GM23248 (cell line): ENCODE results near the gene ZSWIM6. TPM values are rescaled to one million over a fixed set of nuclear protein-coding genes. Genes with fewer than 3 reads are reported as not detected.

Experiments
- DNase-seq: peaks from one replicate; pipeline ENCODE4 v3.0.0-alpha.2; 2015
- H2AFZ ChIP-seq: fragments of 200-600 bp; sonication (generic); 2 replicates; pipeline ENCODE4 v1.6.1; 2016; ENCODE audit warnings: antibody characterized with exemption
- H3F3A ChIP-seq: fragments of 200-600 bp; sonication (generic); 2 replicates; pipeline ENCODE4 v1.6.1; 2016; ENCODE audit warnings: mild to moderate bottlenecking, antibody characterized with exemption, mixed run types; ENCODE audit not compliant: insufficient read depth
- H3K27ac ChIP-seq: fragments of 200-600 bp; sonication (generic); 2 replicates; pipeline ENCODE4 v1.5.1; 2016; ENCODE audit warnings: mild to moderate bottlenecking
- H3K27me3 ChIP-seq: fragments of 200-600 bp; sonication (generic); replicated peaks from 2 replicates; pipeline ENCODE4 v1.6.1; 2016; ENCODE audit warnings: mild to moderate bottlenecking; ENCODE audit not compliant: insufficient read depth
- H3K36me3 ChIP-seq: fragments of 200-600 bp; sonication (generic); 2 replicates; pipeline ENCODE4 v1.6.1; 2016; ENCODE audit warnings: low read depth, mild to moderate bottlenecking
- H3K4me1 ChIP-seq: fragments of 200-600 bp; sonication (generic); 2 replicates; pipeline ENCODE4 v1.6.1; 2016; ENCODE audit warnings: mild to moderate bottlenecking; ENCODE audit not compliant: insufficient read depth
- H3K4me2 ChIP-seq: fragments of 200-600 bp; sonication (generic); one replicate; pipeline ENCODE4 v1.6.1; 2016; ENCODE audit warnings: mild to moderate bottlenecking; ENCODE audit not compliant: unreplicated experiment
- H3K4me3 ChIP-seq: fragments of 200-600 bp; sonication (generic); 2 replicates; pipeline ENCODE4 v1.5.1; 2016; ENCODE audit warnings: mild to moderate bottlenecking
- H3K79me2 ChIP-seq: fragments of 200-600 bp; sonication (generic); 2 replicates; pipeline ENCODE4 v1.6.1; 2016; ENCODE audit warnings: mild to moderate bottlenecking; ENCODE audit not compliant: insufficient read depth
- H3K9ac ChIP-seq: fragments of 200-600 bp; sonication (generic); 2 replicates; pipeline ENCODE4 v1.6.1; 2016; ENCODE audit warnings: mild to moderate bottlenecking
- H3K9me2 ChIP-seq: fragments of 200-600 bp; sonication (generic); 2 replicates; pipeline ENCODE4 v1.6.1; 2016; ENCODE audit warnings: mixed run types, mild to moderate bottlenecking, moderate library complexity; ENCODE audit not compliant: insufficient read depth
- H3K9me3 ChIP-seq: fragments of 200-600 bp; sonication (generic); one replicate; pipeline ENCODE4 v1.6.1; 2017; ENCODE audit warnings: low read depth
- H4K20me1 ChIP-seq: fragments of 200-600 bp; sonication (generic); 2 replicates; pipeline ENCODE4 v1.6.0; 2016; ENCODE audit not compliant: insufficient read depth
- EZH2 ChIP-seq: fragments of 200-600 bp; sonication (generic); IDR thresholded peaks from 2 replicates; pipeline ENCODE4 v1.6.1; 2018; ENCODE audit warnings: antibody characterized with exemption, mild to moderate bottlenecking; ENCODE audit not compliant: insufficient read depth, poor library complexity, severe bottlenecking
- EZH2phosphoT487 ChIP-seq: fragments of 200-600 bp; sonication (generic); IDR thresholded peaks from 2 replicates; pipeline ENCODE4 v1.6.1; 2018; ENCODE audit warnings: antibody characterized with exemption, moderate library complexity, mild to moderate bottlenecking, low read depth; ENCODE audit not compliant: insufficient read depth
- WGBS, 2 experiments: methylation state at CpG; one replicate each; pipeline ENCODE4 v1.1.6; 2015 to 2017; ENCODE audit warnings: low lambda C conversion rate in 2 of 2, low coverage in 1 of 2; ENCODE audit errors: missing lambda C conversion rate in 2 of 2; 5-methylcytosine and 5-hydroxymethylcytosine counted together
- in situ Hi-C: fragments of 300-500 bp; cut with MboI; formaldehyde crosslinking; loops from 2 replicates; pipeline ENCODE4 v1.15.0; 2020
- polyA plus RNA-seq: library from polyadenylated mRNA; unstranded; fragments of >200 nt; fragmentation: Nextera tagmentation; extraction: Ambion mirVana; gene quantifications from 2 replicates; pipeline ENCODE4 v1.2.1, GENCODE V29; 2016
- total RNA-seq: library from RNA; depleted of rRNA; stranded (reverse); fragments of >200 nt; shearing (Covaris generic); gene quantifications from 2 replicates; pipeline ENCODE4 v1.2.3, GENCODE V29; 2014

Gene ZSWIM6
- total and polyA plus RNA-seq, 2 experiments from 2014 or later, result 1.5 to 4.8 TPM

- Histone ChIP-seq H3K79me2 (peaks cover 100% of the 10 kb centered on the region), H3K27me3 (no peaks in the 10 kb centered on the region), H3K27ac (peak overlapping the region; percentile 27; the same call in 1 of the 2 replicates), H3K36me3 (no peaks in the 10 kb centered on the region), H3K9ac (no peak overlapping the region), H3K9me2 (no peaks in the 10 kb centered on the region), H4K20me1 (no peaks in the 10 kb centered on the region; the same call in 1 of the 2 replicates), H3K4me1 (peaks cover 34% of the 10 kb centered on the region), H3F3A (no peaks in the 10 kb centered on the region), H3K4me3 (peak overlapping the region; percentile 35), H2AFZ (no peak overlapping the region), H3K9me3 (no peaks in the 10 kb centered on the region), H3K4me2 (peak overlapping the region; percentile 55)
- in situ Hi-C loops, result no loop called here
- TF ChIP-seq EZH2 (no peak), EZH2phosphoT487 (no peak)
- peak; percentile 55 for DNase-seq
- WGBS, 2 experiments, result 5 to 7% methylated on average over 2 of the region's 2 CpGs
Observed at GRCh38 chr5:61467766-61468482, 135.9 kb downstream of the ZSWIM6 start.

- H3K9ac ChIP-seq, result no peak overlapping the region
- peak; percentile 2 for DNase-seq
- H3K27me3 ChIP-seq, result no peaks in the 10 kb centered on the region
- in situ Hi-C loops, result no loop called here
- no peaks in the 10 kb centered on the region for H3K36me3 ChIP-seq
- H3K4me3 ChIP-seq, result no peak overlapping the region
- no peaks in the 10 kb centered on the region for H3K9me3 ChIP-seq
- no peak overlapping the region for H2AFZ ChIP-seq
- H3K4me1 ChIP-seq, result peaks cover 34% of the 10 kb centered on the region
- peak overlapping the region; percentile 55 for H3K4me2 ChIP-seq
- H3K9me2 ChIP-seq, result no peaks in the 10 kb centered on the region
- no peaks in the 10 kb centered on the region; the same call in 1 of the 2 replicates for H4K20me1 ChIP-seq
- WGBS, 2 experiments, result 95 to 97% methylated on average over 2 of the region's 2 CpGs
- no peak overlapping the region for H3K27ac ChIP-seq
- peaks cover 100% of the 10 kb centered on the region for H3K79me2 ChIP-seq
- H3F3A ChIP-seq, result no peaks in the 10 kb centered on the region
- TF ChIP-seq EZH2phosphoT487, result no peak
- TF ChIP-seq EZH2, result no peak
Observed at GRCh38 chr5:61468483-61468865, 136.4 kb downstream of the ZSWIM6 start.

- 92 to 100% methylated on average over 1 of the region's 1 CpG for WGBS, 2 experiments
- no peak overlapping the region for H3K4me3 ChIP-seq
- DNase-seq, result no peak
- H3F3A ChIP-seq, result no peaks in the 10 kb centered on the region
- no peaks in the 10 kb centered on the region for H4K20me1 ChIP-seq
- H3K27ac ChIP-seq, result no peak overlapping the region
- peaks cover 19% of the 10 kb centered on the region for H3K4me1 ChIP-seq
- no peak for TF ChIP-seq EZH2
- no peak for TF ChIP-seq EZH2phosphoT487
- no peak overlapping the region for H3K4me2 ChIP-seq
- H3K9me3 ChIP-seq, result no peaks in the 10 kb centered on the region
- H3K79me2 ChIP-seq, result peaks cover 100% of the 10 kb centered on the region
- no peak overlapping the region for H3K9ac ChIP-seq
- no peaks in the 10 kb centered on the region for H3K9me2 ChIP-seq
- no peak overlapping the region for H2AFZ ChIP-seq
- no peaks in the 10 kb centered on the region for H3K36me3 ChIP-seq
- in situ Hi-C loops, result no loop called here
- H3K27me3 ChIP-seq, result no peaks in the 10 kb centered on the region
Observed at GRCh38 chr5:61471352-61471751, 139.3 kb downstream of the ZSWIM6 start.

- H3K4me3 ChIP-seq, result no peak overlapping the region
- no peaks in the 10 kb centered on the region for H3F3A ChIP-seq
- no peak overlapping the region for H3K4me2 ChIP-seq
- in situ Hi-C loops, result no loop called here
- peaks cover 13% of the 10 kb centered on the region for H3K4me1 ChIP-seq
- no peak overlapping the region for H3K27ac ChIP-seq
- H3K9me3 ChIP-seq, result no peaks in the 10 kb centered on the region
- no peaks in the 10 kb centered on the region for H4K20me1 ChIP-seq
- 91 to 94% methylated on average over 7 of the region's 7 CpGs for WGBS, 2 experiments
- no peak for DNase-seq
- H3K79me2 ChIP-seq, result peaks cover 100% of the 10 kb centered on the region
- H3K9ac ChIP-seq, result no peak overlapping the region
- TF ChIP-seq EZH2phosphoT487 (no peak), EZH2 (no peak)
- H3K27me3 ChIP-seq, result no peaks in the 10 kb centered on the region
- H2AFZ ChIP-seq, result no peak overlapping the region
- no peaks in the 10 kb centered on the region for H3K36me3 ChIP-seq
- no peaks in the 10 kb centered on the region for H3K9me2 ChIP-seq
Observed at GRCh38 chr5:61472172-61472958, 140.3 kb downstream of the ZSWIM6 start.
